Natural killer cell (primary cell): ENCODE data around the gene RBPJL. TPM values are rescaled to one million over a fixed set of nuclear protein-coding genes. Genes with fewer than 3 reads are reported as not detected.

ENCODE experiments used
- ATAC-seq, 3 donors: fragments of 150-1000 bp in 2 of 3; fragments of 200-7000 bp in 1 of 3; cut with Tn5 transposase; 1 replicate in 1 of 3; 2 replicates in 2 of 3; pipeline ENCODE4 v1.10.0; 2021; ENCODE audit warnings: mild to moderate bottlenecking in 2 of 3, moderate library complexity in 2 of 3
- DNase-seq, 2 donors: peaks; one replicate each; pipeline versions ENCODE4 v3.0.0 to v3.0.0-alpha.2; 2013 to 2021; ENCODE audit warnings: mixed read lengths in 1 of 2
- H3K27ac ChIP-seq: one replicate; pipeline ENCODE4 v1.5.1; 2013; ENCODE audit warnings: mild to moderate bottlenecking, low read length
- H3K27me3 ChIP-seq: one replicate; pipeline ENCODE4 v1.6.1; 2013; ENCODE audit warnings: low read length; ENCODE audit not compliant: control insufficient read depth, insufficient read depth
- H3K36me3 ChIP-seq: one replicate; pipeline ENCODE4 v1.6.1; 2013; ENCODE audit warnings: low read length; ENCODE audit not compliant: control insufficient read depth, insufficient read depth
- H3K4me1 ChIP-seq: one replicate; pipeline ENCODE4 v1.6.1; 2013; ENCODE audit warnings: low read length; ENCODE audit not compliant: control insufficient read depth, insufficient read depth
- H3K4me3 ChIP-seq: one replicate; pipeline ENCODE4 v1.5.1; 2013; ENCODE audit warnings: low read length
- H3K9me3 ChIP-seq: one replicate; pipeline ENCODE4 v1.6.1; 2013; ENCODE audit warnings: low read length; ENCODE audit not compliant: control insufficient read depth, insufficient read depth
- H3K27ac Mint-ChIP-seq, 2 donors: one replicate each; pipeline ENCODE4 v1.8.0; 2022; ENCODE audit warnings: mild to moderate bottlenecking in 2 of 2, mixed read lengths in 2 of 2, moderate library complexity in 1 of 2
- H3K27me3 Mint-ChIP-seq, 2 donors: one replicate each; pipeline ENCODE4 v1.8.0; 2022; ENCODE audit warnings: low read depth in 2 of 2, mixed read lengths in 2 of 2
- H3K36me3 Mint-ChIP-seq: one replicate; pipeline ENCODE4 v1.8.0; 2022; ENCODE audit warnings: mixed read lengths
- H3K4me1 Mint-ChIP-seq, 2 donors: one replicate each; pipeline ENCODE4 v1.8.0; 2022; ENCODE audit warnings: mixed read lengths in 2 of 2
- H3K4me3 Mint-ChIP-seq: one replicate; pipeline ENCODE4 v1.8.0; 2022; ENCODE audit warnings: mild to moderate bottlenecking, moderate library complexity, mixed read lengths
- H3K9me3 Mint-ChIP-seq, 2 donors: one replicate each; pipeline ENCODE4 v1.8.0; 2022; ENCODE audit warnings: mixed read lengths in 2 of 2
- WGBS: methylation state at CpG from one replicate; pipeline ENCODE4 v1.1.7; 2013; ENCODE audit warnings: missing lambda C conversion rate; ENCODE audit not compliant: insufficient coverage; 5-methylcytosine and 5-hydroxymethylcytosine counted together
- intact Hi-C: fragments of 100-400 bp; cut with micrococcal nuclease; formaldehyde crosslinking; loops from one replicate; pipeline ENCODE4 v1.14.2; 2022
- total RNA-seq, 4 donors: library from RNA; stranded (reverse); fragments of 120-200 nt in 1 of 4; gene quantifications; one replicate each; pipeline versions ENCODE4 v1.2.3 to v1.2.4, GENCODE V29; 2013 to 2022
- TF ChIP-seq, protein P1 (sequence below): fragments of 200-600 bp; IDR thresholded peaks from one replicate; pipeline ENCODE4 v1.8.0; 2022; ENCODE audit warnings: antibody characterized with exemption

The RBPJL gene
- total RNA-seq, 3 donors from 2014 or later (not counting 1 experiment from before 2014, with no cell fraction given): not detected

DNA sequence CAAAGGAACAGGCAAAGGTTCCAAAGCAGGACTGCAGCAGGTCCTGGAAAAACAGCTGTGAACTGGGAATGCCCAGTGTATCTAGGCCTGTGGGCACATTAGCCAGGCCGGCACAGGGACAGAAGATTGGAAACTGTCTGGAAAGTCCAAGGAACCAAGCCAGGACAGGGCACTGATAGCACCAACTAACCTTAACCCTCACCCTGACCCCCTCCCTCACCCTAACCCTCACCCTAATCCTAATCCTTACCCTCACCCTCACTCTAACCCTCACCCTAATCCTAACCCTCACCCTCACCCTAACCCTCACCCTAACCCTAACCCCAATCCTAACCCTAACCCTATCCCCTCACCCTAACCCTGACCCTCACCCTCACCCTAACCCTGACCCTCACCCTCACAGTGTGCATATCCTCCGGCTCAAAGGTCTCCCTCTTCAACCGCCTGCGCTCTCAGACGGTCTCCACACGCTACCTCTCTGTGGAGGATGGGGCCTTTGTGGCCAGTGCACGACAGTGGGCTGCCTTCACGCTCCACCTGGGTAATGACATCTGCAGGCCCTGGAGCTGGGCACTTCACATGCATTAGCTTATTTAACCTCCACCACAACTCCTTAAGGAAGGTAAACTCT, 6.5 kb downstream of the RBPJL start:
- no peaks in the 10 kb centered on the region for H3K9me3 Mint-ChIP-seq
- no peaks in the 10 kb centered on the region for H3K9me3 ChIP-seq
- H3K27ac ChIP-seq: no peak overlapping the region
- ATAC-seq: no peak
- H3K36me3 ChIP-seq: no peaks in the 10 kb centered on the region
- no peak overlapping the region for H3K27ac Mint-ChIP-seq
- intact Hi-C loops: no loop called here
- TF ChIP-seq, protein P1, sequence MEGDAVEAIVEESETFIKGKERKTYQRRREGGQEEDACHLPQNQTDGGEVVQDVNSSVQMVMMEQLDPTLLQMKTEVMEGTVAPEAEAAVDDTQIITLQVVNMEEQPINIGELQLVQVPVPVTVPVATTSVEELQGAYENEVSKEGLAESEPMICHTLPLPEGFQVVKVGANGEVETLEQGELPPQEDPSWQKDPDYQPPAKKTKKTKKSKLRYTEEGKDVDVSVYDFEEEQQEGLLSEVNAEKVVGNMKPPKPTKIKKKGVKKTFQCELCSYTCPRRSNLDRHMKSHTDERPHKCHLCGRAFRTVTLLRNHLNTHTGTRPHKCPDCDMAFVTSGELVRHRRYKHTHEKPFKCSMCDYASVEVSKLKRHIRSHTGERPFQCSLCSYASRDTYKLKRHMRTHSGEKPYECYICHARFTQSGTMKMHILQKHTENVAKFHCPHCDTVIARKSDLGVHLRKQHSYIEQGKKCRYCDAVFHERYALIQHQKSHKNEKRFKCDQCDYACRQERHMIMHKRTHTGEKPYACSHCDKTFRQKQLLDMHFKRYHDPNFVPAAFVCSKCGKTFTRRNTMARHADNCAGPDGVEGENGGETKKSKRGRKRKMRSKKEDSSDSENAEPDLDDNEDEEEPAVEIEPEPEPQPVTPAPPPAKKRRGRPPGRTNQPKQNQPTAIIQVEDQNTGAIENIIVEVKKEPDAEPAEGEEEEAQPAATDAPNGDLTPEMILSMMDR: no peak
- no peak overlapping the region for H3K4me3 Mint-ChIP-seq
- DNase-seq: no peak
- H3K4me3 ChIP-seq: no peak overlapping the region
- peaks cover 2% of the 10 kb centered on the region for H3K27me3 ChIP-seq
- H3K4me1 ChIP-seq: peaks cover 3% of the 10 kb centered on the region
- no peaks in the 10 kb centered on the region for H3K36me3 Mint-ChIP-seq
- H3K27me3 Mint-ChIP-seq: peaks cover 50 to 63% of the 10 kb centered on the region in 2 donors
- H3K4me1 Mint-ChIP-seq: peaks cover 0 to 6% of the 10 kb centered on the region in 2 donors
- 89% methylated on average over 8 of the region's 8 CpGs for WGBS

DNA sequence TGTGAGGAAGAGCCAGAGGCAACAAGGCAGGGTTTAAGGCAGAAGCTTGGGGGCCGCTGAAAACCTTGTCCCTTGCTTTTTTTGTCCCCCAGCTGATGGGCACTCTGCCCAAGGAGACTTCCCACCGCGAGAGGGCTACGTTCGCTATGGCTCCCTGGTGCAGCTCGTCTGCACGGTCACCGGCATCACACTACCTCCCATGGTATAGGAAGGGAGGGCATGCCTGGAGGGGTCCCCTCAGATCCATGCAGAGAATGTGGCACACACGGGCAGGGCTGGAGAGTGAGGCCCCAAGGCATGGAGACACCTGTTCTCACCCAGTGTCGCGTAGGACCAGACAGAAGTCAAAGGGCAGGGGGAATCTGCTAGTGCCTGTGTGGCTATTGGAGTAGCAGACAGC, 7.3 kb downstream of the RBPJL start:
- 89% methylated on average over 11 of the region's 11 CpGs for WGBS
- Histone ChIP-seq H3K36me3 (no peaks in the 10 kb centered on the region), H3K27me3 (peaks cover 2% of the 10 kb centered on the region), H3K4me1 (peaks cover 3% of the 10 kb centered on the region), H3K9me3 (no peaks in the 10 kb centered on the region), H3K27ac (no peak overlapping the region), H3K4me3 (no peak overlapping the region)
- Mint-ChIP-seq H3K9me3 (no peaks in the 10 kb centered on the region), H3K4me1 (peaks cover 0 to 6% of the 10 kb centered on the region in 2 donors), H3K27ac (no peak overlapping the region), H3K27me3 (peaks cover 51 to 63% of the 10 kb centered on the region in 2 donors), H3K36me3 (no peaks in the 10 kb centered on the region), H3K4me3 (no peak overlapping the region)
- DNase-seq (no peak), ATAC-seq (no peak)
- TF ChIP-seq, protein P1: no peak
- intact Hi-C loops: no loop called here

DNA sequence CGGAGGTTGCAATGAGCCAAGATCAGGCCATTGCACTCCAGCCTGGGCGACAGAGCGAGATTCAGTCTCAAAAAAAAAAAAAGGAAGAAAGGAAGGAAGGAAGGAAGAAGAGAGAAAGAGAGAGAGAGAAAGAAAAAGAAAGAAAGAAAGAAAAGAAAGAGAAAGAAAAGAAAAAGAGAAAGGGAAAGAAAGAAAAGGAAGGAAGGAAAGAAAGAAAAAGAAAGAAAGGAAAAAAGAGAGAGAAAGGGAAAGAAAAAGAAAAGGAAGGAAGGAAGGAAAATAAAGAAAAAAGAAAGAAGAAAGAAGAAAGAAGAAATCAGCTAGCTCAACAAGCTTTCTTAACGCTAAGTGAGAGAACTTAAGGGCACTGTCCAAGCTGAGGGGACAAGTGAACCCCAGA, 9.0 kb downstream of the RBPJL start:
- H3K27me3 Mint-ChIP-seq: peaks cover 46 to 49% of the 10 kb centered on the region in 2 donors
- TF ChIP-seq, protein P1: no peak
- intact Hi-C loops: no loop called here
- H3K4me3 Mint-ChIP-seq: no peak overlapping the region
- no peak overlapping the region for H3K27ac Mint-ChIP-seq
- Histone ChIP-seq H3K27ac (no peak overlapping the region), H3K4me1 (peaks cover 13% of the 10 kb centered on the region), H3K9me3 (no peaks in the 10 kb centered on the region), H3K4me3 (no peak overlapping the region), H3K27me3 (peaks cover 2% of the 10 kb centered on the region), H3K36me3 (no peaks in the 10 kb centered on the region)
- DNase-seq: no peak
- no peaks in the 10 kb centered on the region for H3K36me3 Mint-ChIP-seq
- peaks cover 0 to 6% of the 10 kb centered on the region in 2 donors for H3K4me1 Mint-ChIP-seq
- no peaks in the 10 kb centered on the region for H3K9me3 Mint-ChIP-seq
- ATAC-seq: no peak
- WGBS: 88% methylated on average over 4 of the region's 4 CpGs
